H1 (cell line): ENCODE measurements around the gene AMH.

Experiments used
- CEBPB ChIP-seq: IDR thresholded peaks from 2 replicates; pipeline ENCODE4 v1.6.1; 2012; ENCODE audit warnings: low read depth, low read length
- CHD1 ChIP-seq: IDR thresholded peaks from 2 replicates; pipeline ENCODE4 v1.6.1; 2012; ENCODE audit warnings: low read depth, low read length, improper control_type of control experiment
- CTCF ChIP-seq, 3 experiments: IDR thresholded peaks; 1 replicate in 2 of 3; 2 replicates in 1 of 3; pipeline versions ENCODE4 v1.5.1 to v1.6.1; 2011; ENCODE audit warnings: low read length in 3 of 3, mild to moderate bottlenecking in 3 of 3, inconsistent platforms in 2 of 3, low read depth in 1 of 3, moderate library complexity in 1 of 3; ENCODE audit not compliant: insufficient read depth in 1 of 3; ENCODE audit errors: control extremely low read depth in 1 of 3
- EZH2 ChIP-seq: fragments of 200-600 bp; sonication (generic); IDR thresholded peaks from 2 replicates; pipeline ENCODE4 v1.7.1; 2012; ENCODE audit warnings: low read depth, mild to moderate bottlenecking, moderate library complexity, low read length, inconsistent platforms; ENCODE audit not compliant: severe bottlenecking
- PHF8 ChIP-seq: fragments of 200-600 bp; sonication (generic); conservative IDR thresholded peaks from 2 replicates; pipeline ENCODE4 v1.7.1; 2012; ENCODE audit warnings: low read depth, mild to moderate bottlenecking, inconsistent platforms, low read length, moderate library complexity
- POLR2A ChIP-seq, 2 experiments: IDR thresholded peaks; 1 replicate in 1 of 2; 2 replicates in 1 of 2; pipeline ENCODE4 v1.6.1; 2011; ENCODE audit warnings: low read depth in 2 of 2, low read length in 2 of 2, mild to moderate bottlenecking in 2 of 2; ENCODE audit errors: control extremely low read depth in 1 of 2
- RAD21 ChIP-seq, 2 experiments: IDR thresholded peaks in 1 of 2; conservative IDR thresholded peaks in 1 of 2; 2 replicates each; pipeline ENCODE4 v1.6.1; 2011; ENCODE audit warnings: low read depth in 2 of 2, low read length in 2 of 2, improper control_type of control experiment in 1 of 2, inconsistent platforms in 1 of 2, mild to moderate bottlenecking in 1 of 2, moderate library complexity in 1 of 2
- RXRA ChIP-seq: IDR thresholded peaks from 2 replicates; pipeline ENCODE4 v1.6.1; 2011; ENCODE audit warnings: low read depth, mild to moderate bottlenecking, low read length, moderate library complexity; ENCODE audit not compliant: insufficient read depth
- TCF12 ChIP-seq: IDR thresholded peaks from 2 replicates; pipeline ENCODE4 v1.6.1; 2011; ENCODE audit warnings: low read depth, mild to moderate bottlenecking, low read length

- no peak for TF ChIP-seq POLR2A (IDR thresholded peaks at IDR 0.05; ENCODE audit: control extremely low read depth in 1 of 2, low read depth in 2 of 2, low read length in 2 of 2)
- no peak for TF ChIP-seq EZH2
- TF ChIP-seq CTCF (IDR thresholded peaks at IDR 0.05; ENCODE audit: control extremely low read depth in 1 of 3, insufficient read depth in 1 of 3, low read depth in 1 of 3, low read length in 3 of 3), result no peak
- no peak for TF ChIP-seq RAD21 (IDR thresholded peaks at IDR 0.05 in 1 of 2, conservative IDR thresholded peaks at IDR 0.05 in 1 of 2; ENCODE audit: low read depth in 2 of 2, low read length in 2 of 2)
- no peak for TF ChIP-seq CEBPB
- TF ChIP-seq RXRA, result no peak
- TF ChIP-seq PHF8, result no peak
- TF ChIP-seq CHD1, result no peak
- TF ChIP-seq TCF12, result no peak
These were observed 9.9 kb upstream of the AMH start for GRCh38 chr19:2239173-2239572.
